CD4-positive, alpha-beta memory T cell (primary cell): Measurements from ENCODE around the gene EVI2B. TPM values are rescaled to one million over a fixed set of nuclear protein-coding genes. Genes with fewer than 3 reads are reported as not detected.
"Not testable (repeated sequence)": the region's sequence is repeated elsewhere in the genome, so short reads cannot be mapped to it uniquely, and the experiment has no call there.

Source experiments
- CTCF ChIA-PET: fragments of 350-600 bp; sonication (Branson Sonifier 250); formaldehyde crosslinking; loops from one replicate; lab custom pipeline; 2021; ENCODE audit warnings: inconsistent platforms; ENCODE audit not compliant: partially characterized antibody; lab: Charles Lee
- POLR2A ChIA-PET: fragments of 350-600 bp; sonication (Branson Sonifier 250); formaldehyde crosslinking; loops from one replicate; lab custom pipeline; 2021; ENCODE audit not compliant: partially characterized antibody; lab: Charles Lee
- DNase-seq, 5 donors: peaks; one replicate each; pipeline versions ENCODE4 v3.0.0 to v3.0.0-alpha.2; 2020 to 2022; ENCODE audit warnings: mixed read lengths in 1 of 5
- H3K27ac ChIP-seq: one replicate; pipeline ENCODE4 v1.7.0; 2013; ENCODE audit warnings: low read depth, low read length
- H3K27me3 ChIP-seq: 2 replicates; pipeline ENCODE4 v1.7.0; 2013; ENCODE audit warnings: mild to moderate bottlenecking, low read length, moderate library complexity; ENCODE audit not compliant: insufficient read depth
- H3K36me3 ChIP-seq: 2 replicates; pipeline ENCODE4 v1.7.0; 2013; ENCODE audit warnings: mild to moderate bottlenecking, low read length, moderate library complexity; ENCODE audit not compliant: insufficient read depth
- H3K4me1 ChIP-seq: 2 replicates; pipeline ENCODE4 v1.7.0; 2013; ENCODE audit warnings: mild to moderate bottlenecking, low read length, moderate library complexity; ENCODE audit not compliant: insufficient read depth
- H3K4me3 ChIP-seq, 2 donors: one replicate each; pipeline ENCODE4 v1.7.0; 2013; ENCODE audit warnings: low read length in 2 of 2, mild to moderate bottlenecking in 1 of 2
- H3K9me3 ChIP-seq, 2 donors: one replicate each; pipeline ENCODE4 v1.7.0; 2013; ENCODE audit warnings: low read length in 2 of 2, control low read depth in 1 of 2; ENCODE audit not compliant: control insufficient read depth in 1 of 2
- H3K27ac Mint-ChIP-seq, 7 donors: one replicate each; pipeline ENCODE4 v1.8.0; 2020 to 2021; ENCODE audit warnings: mixed read lengths in 7 of 7, mild to moderate bottlenecking in 6 of 7, inconsistent platforms in 3 of 7, moderate library complexity in 3 of 7
- H3K27me3 Mint-ChIP-seq, 2 donors: one replicate each; pipeline ENCODE4 v1.8.0; 2020 to 2021; ENCODE audit warnings: mixed read lengths in 2 of 2
- H3K36me3 Mint-ChIP-seq, 2 donors: one replicate each; pipeline ENCODE4 v1.8.0; 2020 to 2021; ENCODE audit warnings: mixed read lengths in 2 of 2, inconsistent platforms in 1 of 2, mild to moderate bottlenecking in 1 of 2
- H3K4me1 Mint-ChIP-seq, 4 donors: one replicate each; pipeline ENCODE4 v1.8.0; 2020 to 2021; ENCODE audit warnings: mixed read lengths in 4 of 4, mild to moderate bottlenecking in 1 of 4
- H3K4me3 Mint-ChIP-seq, 8 donors: one replicate each; pipeline ENCODE4 v1.8.0; 2020 to 2021; ENCODE audit warnings: mixed read lengths in 8 of 8, mild to moderate bottlenecking in 7 of 8, moderate library complexity in 6 of 8, inconsistent platforms in 3 of 8
- H3K9me3 Mint-ChIP-seq, 8 donors: one replicate each; pipeline ENCODE4 v1.8.0; 2020 to 2021; ENCODE audit warnings: mixed read lengths in 8 of 8, mild to moderate bottlenecking in 5 of 8, inconsistent platforms in 3 of 8, moderate library complexity in 1 of 8
- intact Hi-C: fragments of 100-400 bp; cut with micrococcal nuclease; formaldehyde crosslinking; loops from one replicate; pipeline ENCODE4 v1.15.1; 2023
- polyA plus RNA-seq, 2 donors: library from polyadenylated mRNA; unstranded; fragments of 300-500 nt; fragmentation: Illumina TruSeq; gene quantifications; one replicate each; pipeline ENCODE4 v1.2.3, GENCODE V29; 2021
- total RNA-seq, 2 experiments: library from RNA; stranded (reverse); gene quantifications; one replicate each; pipeline ENCODE4 v1.2.3, GENCODE V29; 2021

Gene EVI2B
- total and polyA plus RNA-seq, 4 experiments from 2014 or later = 99.2 to 176 (median 139) TPM

- Histone ChIP-seq H3K36me3 (no peaks in the 10 kb centered on the region), H3K4me3 (no peak overlapping the region), H3K27ac (no peak overlapping the region), H3K4me1 (no peaks in the 10 kb centered on the region), H3K27me3 (no peaks in the 10 kb centered on the region), H3K9me3 (no peaks in the 10 kb centered on the region)
- H3K9me3 Mint-ChIP-seq = no peaks in the 10 kb centered on the region
- no peak overlapping the region for H3K27ac Mint-ChIP-seq
- H3K4me3 Mint-ChIP-seq = no peak overlapping the region
- no peaks in the 10 kb centered on the region for H3K27me3 Mint-ChIP-seq
- H3K4me1 Mint-ChIP-seq = peaks cover 0 to 8% (median 4%) of the 10 kb centered on the region in 4 donors
- no peak for DNase-seq
- H3K36me3 Mint-ChIP-seq = no peaks in the 10 kb centered on the region
- intact Hi-C loops = no loop called here
- CTCF ChIA-PET = no interaction called here
- POLR2A ChIA-PET = interaction anchor here (1.2 kb wide), 1 partner anchor 10 kb away, joined by 3 read pairs; no protein-coding TSS in a partner anchor
These were observed 20.3 kb downstream of the EVI2B start for GRCh38 chr17:31293581-31293980.

- Mint-ChIP-seq H3K36me3 (peaks cover 0 to 4% of the 10 kb centered on the region in 2 donors), H3K27ac (no peak overlapping the region), H3K27me3 (no peaks in the 10 kb centered on the region), H3K4me1 (peaks cover 3 to 16% (median 4%) of the 10 kb centered on the region in 4 donors), H3K4me3 (no peak overlapping the region), H3K9me3 (no peaks in the 10 kb centered on the region)
- ChIA-PET POLR2A (no interaction called here), CTCF (interaction anchor here (0.6 kb wide), 1 partner anchor 129 kb away, joined by 3 read pairs; no protein-coding TSS in a partner anchor)
- H3K4me1 ChIP-seq = no peaks in the 10 kb centered on the region
- no peaks in the 10 kb centered on the region for H3K9me3 ChIP-seq
- H3K4me3 ChIP-seq = no peak overlapping the region
- intact Hi-C loops = no loop called here
- DNase-seq = no peak
- H3K36me3 ChIP-seq = no peaks in the 10 kb centered on the region
- no peaks in the 10 kb centered on the region for H3K27me3 ChIP-seq
- no peak overlapping the region for H3K27ac ChIP-seq
These were observed 22.0 kb downstream of the EVI2B start for GRCh38 chr17:31291820-31292219.

- Mint-ChIP-seq H3K4me3 (no peak overlapping the region), H3K4me1 (peaks cover 3 to 18% (median 5%) of the 10 kb centered on the region in 4 donors), H3K27me3 (no peaks in the 10 kb centered on the region), H3K27ac (no peak overlapping the region), H3K36me3 (peaks cover 0 to 4% of the 10 kb centered on the region in 2 donors), H3K9me3 (no peaks in the 10 kb centered on the region)
- POLR2A ChIA-PET = no interaction called here
- H3K36me3 ChIP-seq = no peaks in the 10 kb centered on the region
- CTCF ChIA-PET = no interaction called here
- no peaks in the 10 kb centered on the region for H3K27me3 ChIP-seq
- H3K4me3 ChIP-seq = no peak overlapping the region
- DNase-seq = no peak
- H3K27ac ChIP-seq = no peak overlapping the region
- no peaks in the 10 kb centered on the region for H3K4me1 ChIP-seq
- intact Hi-C loops = loop anchor here (5.0 kb wide), 1 partner anchor 33 kb away; the partner anchor contains the start of gene EVI2A
- H3K9me3 ChIP-seq = no peaks in the 10 kb centered on the region
These were observed 24.1 kb downstream of the EVI2B start for GRCh38 chr17:31289790-31290189.

- H3K36me3 Mint-ChIP-seq, H3K27me3 ChIP-seq, H3K36me3 ChIP-seq, H3K4me1 ChIP-seq, H3K4me3 ChIP-seq, H3K9me3 ChIP-seq, H3K27ac Mint-ChIP-seq, H3K27me3 Mint-ChIP-seq, H3K27ac ChIP-seq, DNase-seq, H3K9me3 Mint-ChIP-seq, H3K4me3 Mint-ChIP-seq: not testable (repeated sequence)
- peaks cover 3 to 18% (median 5%) of the 10 kb centered on the region in 4 donors for H3K4me1 Mint-ChIP-seq
- ChIA-PET POLR2A (interaction anchor here (0.9 kb wide), 1 partner anchor 25 kb away, joined by 4 read pairs; no protein-coding TSS in a partner anchor), CTCF (interaction anchor here (1.0 kb wide), 1 partner anchor 32 kb away, joined by 3 read pairs; no protein-coding TSS in a partner anchor)
- intact Hi-C loops = loop anchor here (5.0 kb wide), 1 partner anchor 34 kb away; the partner anchor contains the start of gene EVI2A
These were observed 25.9 kb downstream of the EVI2B start for GRCh38 chr17:31287932-31288331.

- Histone ChIP-seq H3K9me3 (no peaks in the 10 kb centered on the region), H3K4me3 (no peak overlapping the region), H3K27ac (no peak overlapping the region), H3K4me1 (no peaks in the 10 kb centered on the region), H3K36me3 (no peaks in the 10 kb centered on the region), H3K27me3 (no peaks in the 10 kb centered on the region)
- intact Hi-C loops = loop anchor here (5.0 kb wide), 1 partner anchor 36 kb away; the partner anchor contains the start of gene EVI2A
- ChIA-PET CTCF (interaction anchor here (1.0 to 1.4 kb wide), 2 partner anchors 18 to 22 kb away, joined by 3 read pairs; no protein-coding TSS in a partner anchor), POLR2A (no interaction called here)
- DNase-seq = no peak
- Mint-ChIP-seq H3K4me3 (no peak overlapping the region), H3K9me3 (no peaks in the 10 kb centered on the region), H3K4me1 (peaks cover 3 to 18% (median 6%) of the 10 kb centered on the region in 4 donors), H3K27me3 (no peaks in the 10 kb centered on the region), H3K36me3 (peaks cover 0 to 4% of the 10 kb centered on the region in 2 donors), H3K27ac (no peak overlapping the region)
These were observed 27.3 kb downstream of the EVI2B start for GRCh38 chr17:31286587-31286986.

- no peaks in the 10 kb centered on the region for H3K36me3 ChIP-seq
- POLR2A ChIA-PET = interaction anchor here (0.8 kb wide), 1 partner anchor 10 kb away, joined by 3 read pairs; no protein-coding TSS in a partner anchor
These were observed 30.0 kb downstream of the EVI2B start for GRCh38 chr17:31283841-31284240.

GRCh38 chr17:31281061-31281460 is 32.8 kb downstream of the EVI2B start:
- no peaks in the 10 kb centered on the region for H3K27me3 ChIP-seq
- H3K27me3 Mint-ChIP-seq = no peaks in the 10 kb centered on the region
- peaks cover 0 to 2% (median 0%) of the 10 kb centered on the region in 4 donors for H3K4me1 Mint-ChIP-seq
- no peak overlapping the region for H3K27ac ChIP-seq
- peaks cover 0 to 6% of the 10 kb centered on the region in 2 donors for H3K36me3 Mint-ChIP-seq
- no peak overlapping the region for H3K4me3 Mint-ChIP-seq
- H3K36me3 ChIP-seq = no peaks in the 10 kb centered on the region
- H3K9me3 Mint-ChIP-seq = no peaks in the 10 kb centered on the region
- no peak overlapping the region for H3K27ac Mint-ChIP-seq
- no peaks in the 10 kb centered on the region for H3K9me3 ChIP-seq
- no peak for DNase-seq
- no peaks in the 10 kb centered on the region for H3K4me1 ChIP-seq
- intact Hi-C loops = no loop called here
- POLR2A ChIA-PET = no interaction called here
- no peak overlapping the region for H3K4me3 ChIP-seq
- CTCF ChIA-PET = no interaction called here

More at GRCh38 chr17:31283841-31284240, 30.0 kb downstream of the EVI2B start:
- no peaks in the 10 kb centered on the region for H3K27me3 ChIP-seq
- H3K9me3 ChIP-seq = no peaks in the 10 kb centered on the region
- CTCF ChIA-PET = no interaction called here
- no peak overlapping the region for H3K4me3 ChIP-seq
- Mint-ChIP-seq H3K9me3 (no peaks in the 10 kb centered on the region), H3K27ac (no peak overlapping the region), H3K4me3 (no peak overlapping the region), H3K4me1 (peaks cover 0 to 11% (median 4%) of the 10 kb centered on the region in 4 donors), H3K36me3 (peaks cover 0 to 4% of the 10 kb centered on the region in 2 donors), H3K27me3 (no peaks in the 10 kb centered on the region)
- intact Hi-C loops = no loop called here
- no peak overlapping the region for H3K27ac ChIP-seq
- no peak for DNase-seq
- no peaks in the 10 kb centered on the region for H3K4me1 ChIP-seq
